Measurements from ENCODE around the gene NAV2.
A peak's percentile ranks its signal among the peaks of the same experiment; 100 is the strongest.

The NAV2 gene

GRCh38 chr11:20053572-20053971 lies 340.9 kb downstream of the NAV2 start:
- Histone ChIP-seq H4K91ac (ENCODE audit: low read depth, low read length) (no peak overlapping the region), H4K12ac (ENCODE audit: low read depth, low read length) (no peak overlapping the region), H3K9me3 (ENCODE audit: insufficient read depth, low read depth, low read length) (no peaks in the 10 kb centered on the region), H3K9ac (ENCODE audit: low read length) (no peak overlapping the region), H3K18ac (ENCODE audit: low read length) (no peak overlapping the region), H4K8ac (ENCODE audit: low read depth, low read length) (no peak overlapping the region), H3K14ac (ENCODE audit: low read length) (no peak overlapping the region), H3K27ac (ENCODE audit: low read depth, low read length) (no peak overlapping the region), H2BK12ac (ENCODE audit: low read length) (no peak overlapping the region), H2AFZ (ENCODE audit: insufficient read depth, low read length, poor library complexity) (no peak overlapping the region), H3K79me1 (ENCODE audit: low read length) (peaks cover 29% of the 10 kb centered on the region), H3K4me3 (ENCODE audit: low read depth, low read length) (no peak overlapping the region), H3K4ac (ENCODE audit: low read depth, low read length) (no peak overlapping the region), H3K27me3 (ENCODE audit: insufficient read depth, low read length) (no peaks in the 10 kb centered on the region), H2BK120ac (ENCODE audit: insufficient read depth, low read length, poor library complexity) (no peak overlapping the region), H3K23ac (ENCODE audit: low read length) (no peak overlapping the region), H2BK5ac (ENCODE audit: low read depth, low read length, poor library complexity) (no peak overlapping the region), H3K79me2 (ENCODE audit: control insufficient read depth, insufficient read depth, low read length, poor library complexity) (peaks cover 10% of the 10 kb centered on the region), H3K36me3 (ENCODE audit: control insufficient read depth in 1 of 2, insufficient read depth in 2 of 2, low read length in 2 of 2) (peaks cover 31 to 52% of the 10 kb centered on the region in 2 experiments), H3K4me2 (ENCODE audit: low read length) (no peak overlapping the region), H3K4me1 (ENCODE audit: control insufficient read depth in 1 of 2, insufficient read depth in 2 of 2, low read length in 2 of 2) (peaks cover 23 to 26% of the 10 kb centered on the region in 2 experiments), H2AK5ac (ENCODE audit: low read length) (no peak overlapping the region)
- DNase-seq = no peak
- no CpG with 5 or more reads among the region's 4 CpGs for WGBS (ENCODE audit: extremely low coverage, insufficient coverage, insufficient read length)

GRCh38 chr11:20054584-20054983 lies 341.9 kb downstream of the NAV2 start:
- DNase-seq = no peak
- no peak overlapping the region for H3K9ac ChIP-seq (ENCODE audit: low read length)
- peaks cover 22 to 24% of the 10 kb centered on the region in 2 experiments for H3K4me1 ChIP-seq (ENCODE audit: control insufficient read depth in 1 of 2, insufficient read depth in 2 of 2, low read length in 2 of 2)
- H3K27ac ChIP-seq (ENCODE audit: low read depth, low read length) = no peak overlapping the region
- no peak overlapping the region for H3K18ac ChIP-seq (ENCODE audit: low read length)
- no peak overlapping the region for H4K91ac ChIP-seq (ENCODE audit: low read depth, low read length)
- no peak overlapping the region for H3K23ac ChIP-seq (ENCODE audit: low read length)
- no peak overlapping the region for H4K8ac ChIP-seq (ENCODE audit: low read depth, low read length)
- H3K27me3 ChIP-seq (ENCODE audit: insufficient read depth, low read length) = no peaks in the 10 kb centered on the region
- no CpG with 5 or more reads among the region's 1 CpG for WGBS (ENCODE audit: extremely low coverage, insufficient coverage, insufficient read length)
- no peak overlapping the region for H2AFZ ChIP-seq (ENCODE audit: insufficient read depth, low read length, poor library complexity)
- H3K36me3 ChIP-seq (ENCODE audit: control insufficient read depth in 1 of 2, insufficient read depth in 2 of 2, low read length in 2 of 2) = peaks cover 27 to 46% of the 10 kb centered on the region in 2 experiments
- no peak overlapping the region for H3K4me2 ChIP-seq (ENCODE audit: low read length)
- no peak overlapping the region for H2BK12ac ChIP-seq (ENCODE audit: low read length)
- H3K4ac ChIP-seq (ENCODE audit: low read depth, low read length) = no peak overlapping the region
- no peaks in the 10 kb centered on the region for H3K9me3 ChIP-seq (ENCODE audit: insufficient read depth, low read depth, low read length)
- H2BK120ac ChIP-seq (ENCODE audit: insufficient read depth, low read length, poor library complexity) = no peak overlapping the region
- peaks cover 6% of the 10 kb centered on the region for H3K79me2 ChIP-seq (ENCODE audit: control insufficient read depth, insufficient read depth, low read length, poor library complexity)
- H3K4me3 ChIP-seq (ENCODE audit: low read depth, low read length) = no peak overlapping the region
- no peak overlapping the region for H4K12ac ChIP-seq (ENCODE audit: low read depth, low read length)
- no peak overlapping the region for H2BK5ac ChIP-seq (ENCODE audit: low read depth, low read length, poor library complexity)
- H3K79me1 ChIP-seq (ENCODE audit: low read length) = peaks cover 27% of the 10 kb centered on the region
- H3K14ac ChIP-seq (ENCODE audit: low read length) = no peak overlapping the region
- no peak overlapping the region for H2AK5ac ChIP-seq (ENCODE audit: low read length)

GRCh38 chr11:20055312-20055711 lies 342.7 kb downstream of the NAV2 start:
- Histone ChIP-seq H3K9me3 (ENCODE audit: insufficient read depth, low read depth, low read length) (no peaks in the 10 kb centered on the region), H4K8ac (ENCODE audit: low read depth, low read length) (no peak overlapping the region), H2BK5ac (ENCODE audit: low read depth, low read length, poor library complexity) (peak overlapping the region; percentile 5), H3K4me1 (ENCODE audit: control insufficient read depth in 1 of 2, insufficient read depth in 2 of 2, low read length in 2 of 2) (peaks cover 16 to 21% of the 10 kb centered on the region in 2 experiments), H3K9ac (ENCODE audit: low read length) (no peak overlapping the region), H3K14ac (ENCODE audit: low read length) (no peak overlapping the region), H3K27me3 (ENCODE audit: insufficient read depth, low read length) (no peaks in the 10 kb centered on the region), H2AFZ (ENCODE audit: insufficient read depth, low read length, poor library complexity) (no peak overlapping the region), H3K4ac (ENCODE audit: low read depth, low read length) (no peak overlapping the region), H3K79me1 (ENCODE audit: low read length) (peaks cover 20% of the 10 kb centered on the region), H2BK12ac (ENCODE audit: low read length) (no peak overlapping the region), H3K4me3 (ENCODE audit: low read depth, low read length) (no peak overlapping the region), H2AK5ac (ENCODE audit: low read length) (no peak overlapping the region), H3K27ac (ENCODE audit: low read depth, low read length) (peak overlapping the region; percentile 12), H3K18ac (ENCODE audit: low read length) (no peak overlapping the region), H2BK120ac (ENCODE audit: insufficient read depth, low read length, poor library complexity) (peak overlapping the region; percentile 2), H3K36me3 (ENCODE audit: control insufficient read depth in 1 of 2, insufficient read depth in 2 of 2, low read length in 2 of 2) (peaks cover 22 to 46% of the 10 kb centered on the region in 2 experiments), H3K23ac (ENCODE audit: low read length) (no peak overlapping the region), H4K91ac (ENCODE audit: low read depth, low read length) (peak overlapping the region; percentile 23), H4K12ac (ENCODE audit: low read depth, low read length) (no peak overlapping the region), H3K4me2 (ENCODE audit: low read length) (no peak overlapping the region), H3K79me2 (ENCODE audit: control insufficient read depth, insufficient read depth, low read length, poor library complexity) (peaks cover 2% of the 10 kb centered on the region)
- peak; percentile 44 to 69 for DNase-seq
- no CpG with 5 or more reads among the region's 2 CpGs for WGBS (ENCODE audit: extremely low coverage, insufficient coverage, insufficient read length)

GRCh38 chr11:20056109-20056949 lies 343.7 kb downstream of the NAV2 start:
- no peak overlapping the region for H2AK5ac ChIP-seq (ENCODE audit: low read length)
- H3K18ac ChIP-seq (ENCODE audit: low read length) = peak overlapping the region; percentile 74
- no peak overlapping the region for H3K23ac ChIP-seq (ENCODE audit: low read length)
- H3K4me1 ChIP-seq (ENCODE audit: control insufficient read depth in 1 of 2, insufficient read depth in 2 of 2, low read length in 2 of 2) = peaks cover 9 to 14% of the 10 kb centered on the region in 2 experiments
- H3K36me3 ChIP-seq (ENCODE audit: control insufficient read depth in 1 of 2, insufficient read depth in 2 of 2, low read length in 2 of 2) = peaks cover 15 to 49% of the 10 kb centered on the region in 2 experiments
- H3K4me3 ChIP-seq (ENCODE audit: low read depth, low read length) = no peak overlapping the region
- peak overlapping the region; percentile 23 for H4K91ac ChIP-seq (ENCODE audit: low read depth, low read length)
- H3K4me2 ChIP-seq (ENCODE audit: low read length) = no peak overlapping the region
- peak overlapping the region; percentile 77 for H2BK120ac ChIP-seq (ENCODE audit: insufficient read depth, low read length, poor library complexity)
- peak overlapping the region; percentile 36 for H2BK5ac ChIP-seq (ENCODE audit: low read depth, low read length, poor library complexity)
- H3K14ac ChIP-seq (ENCODE audit: low read length) = peak overlapping the region; percentile 35
- H3K9ac ChIP-seq (ENCODE audit: low read length) = no peak overlapping the region
- no peaks in the 10 kb centered on the region for H3K9me3 ChIP-seq (ENCODE audit: insufficient read depth, low read depth, low read length)
- H2AFZ ChIP-seq (ENCODE audit: insufficient read depth, low read length, poor library complexity) = no peak overlapping the region
- no CpG with 5 or more reads among the region's 8 CpGs for WGBS (ENCODE audit: extremely low coverage, insufficient coverage, insufficient read length)
- peak overlapping the region; percentile 6 for H4K8ac ChIP-seq (ENCODE audit: low read depth, low read length)
- DNase-seq = no peak
- H3K27me3 ChIP-seq (ENCODE audit: insufficient read depth, low read length) = no peaks in the 10 kb centered on the region
- H3K79me2 ChIP-seq (ENCODE audit: control insufficient read depth, insufficient read depth, low read length, poor library complexity) = no peaks in the 10 kb centered on the region
- no peak overlapping the region for H3K27ac ChIP-seq (ENCODE audit: low read depth, low read length)
- no peak overlapping the region for H4K12ac ChIP-seq (ENCODE audit: low read depth, low read length)
- H3K79me1 ChIP-seq (ENCODE audit: low read length) = peaks cover 12% of the 10 kb centered on the region
- H2BK12ac ChIP-seq (ENCODE audit: low read length) = peak overlapping the region; percentile 23
- no peak overlapping the region for H3K4ac ChIP-seq (ENCODE audit: low read depth, low read length)

All from trophoblast cell (in vitro differentiated cells and primary cell).